Tibial nerve (tissue), 4 donors: ENCODE measurements around the gene RAB17.

Source experiments
- CTCF ChIP-seq, 5 experiments: fragments of 200-600 bp in 3 of 5; fragments of 450-650 bp in 2 of 5; sonication (generic) in 3 of 5; IDR thresholded peaks; one replicate each; pipeline ENCODE4 v1.5.1; 2016 to 2019; ENCODE audit warnings: antibody characterized with exemption in 5 of 5, mild to moderate bottlenecking in 3 of 5, moderate library complexity in 2 of 5
- EP300 ChIP-seq, 2 donors: sonication (generic); formaldehyde crosslinking; IDR thresholded peaks; one replicate each; pipeline ENCODE4 v1.6.1; 2017; ENCODE audit warnings: antibody characterized with exemption in 2 of 2, mild to moderate bottlenecking in 1 of 2
- POLR2A ChIP-seq, 2 donors: fragments of 450-650 bp; IDR thresholded peaks; one replicate each; pipeline ENCODE4 v1.6.1; 2017; ENCODE audit warnings: antibody characterized with exemption in 2 of 2, mild to moderate bottlenecking in 2 of 2, moderate library complexity in 2 of 2

- TF ChIP-seq CTCF (IDR thresholded peaks at IDR 0.05) (no peak), POLR2A (IDR thresholded peaks at IDR 0.05) (no peak), EP300 (IDR thresholded peaks at IDR 0.05) (no peak)
These were observed 43.6 kb downstream of the RAB17 start for GRCh38 chr2:237546876-237547395.
